ENCODE data around the gene CABYR. TPM values are rescaled to one million over a fixed set of nuclear protein-coding genes. Genes with fewer than 3 reads are reported as not detected.

Gene CABYR
- total and polyA plus RNA-seq, 2 of the 8 experiments (the other 6 are each of a cell fraction or from before 2014, with no cell fraction given), result 14.5 to 18.8 TPM

DNA sequence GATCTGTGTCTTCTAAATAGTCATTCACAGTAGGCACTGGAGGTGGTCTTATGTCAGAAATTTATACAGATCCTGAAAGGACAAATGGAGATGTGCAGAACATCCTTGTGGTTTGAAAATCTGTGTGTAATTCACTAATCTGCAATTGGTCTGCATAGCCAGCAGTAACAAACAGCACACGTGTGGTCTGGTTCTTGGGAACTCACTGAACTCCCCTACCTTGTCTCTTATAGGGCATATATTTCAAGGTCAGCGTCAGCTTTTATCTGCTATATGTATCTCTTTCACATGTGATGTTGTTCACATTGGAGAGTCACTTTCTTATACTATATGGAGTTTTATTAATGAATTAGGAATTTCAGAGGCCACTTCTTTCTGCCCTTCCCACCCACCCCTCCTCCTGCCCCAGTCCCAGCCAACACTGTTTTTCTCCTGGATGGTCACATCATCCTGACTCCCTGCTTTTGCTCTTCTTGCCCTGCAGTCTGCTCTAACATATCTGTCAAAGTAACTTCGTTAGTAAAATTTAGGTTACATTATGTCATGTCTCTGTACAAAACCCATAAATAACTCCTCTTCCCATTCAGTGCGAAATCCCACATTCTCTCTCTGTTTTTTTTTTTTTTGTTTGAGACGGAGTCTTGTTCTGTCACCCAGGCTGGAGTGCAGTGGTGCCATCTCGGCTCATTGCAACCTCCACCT, 35.4 kb upstream of the CABYR start:
- H3K27ac ChIP-seq (ENCODE audit: low read depth, low read length), result no peak overlapping the region
- H3K23me2 ChIP-seq (ENCODE audit: low read depth, low read length), result no peaks in the 10 kb centered on the region
- no peaks in the 10 kb centered on the region; a peak in 1 of 4 replicates for H3K79me2 ChIP-seq (ENCODE audit: control insufficient read depth in 1 of 2, insufficient read depth in 2 of 2, low read length in 2 of 2)
- no peak overlapping the region for H2AK5ac ChIP-seq (ENCODE audit: low read depth, low read length)
- H3K36me3 ChIP-seq (ENCODE audit: control insufficient read depth in 2 of 4, insufficient read depth in 4 of 4, low read length in 3 of 4), result peaks cover 0 to 2% (median 0%) of the 10 kb centered on the region in 4 experiments; a peak in 1 of 8 replicates
- DNase-seq (ENCODE audit: low read depth in 1 of 2, low spot score in 2 of 2) (no peak), FAIRE-seq (no peak)
- no peak overlapping the region for H3K4ac ChIP-seq (replicated peaks; ENCODE audit: insufficient read length, low read depth, low read length)
- no peak overlapping the region for H2AFZ ChIP-seq (ENCODE audit: low read length)
- H3K4me1 ChIP-seq (replicated peaks in 1 of 4; ENCODE audit: control insufficient read depth in 3 of 4, insufficient read depth in 4 of 4, low read length in 3 of 4), result no peaks in the 10 kb centered on the region
- H3K9me3 ChIP-seq (ENCODE audit: insufficient read depth in 2 of 2, low read depth in 1 of 2, low read length in 1 of 2), result 0 out of 4 replicates have a peak, but pooled peaks cover 0 to 3% of the 10 kb centered on the region in 2 experiments
- H3K9ac ChIP-seq (replicated peaks in 1 of 4; ENCODE audit: extremely low read depth in 1 of 4, low read depth in 3 of 4, low read length in 3 of 4), result no peak overlapping the region
- no peak overlapping the region for H4K5ac ChIP-seq (ENCODE audit: insufficient read length, low read depth, low read length)
- no peak overlapping the region for H2BK120ac ChIP-seq (replicated peaks; ENCODE audit: low read depth, low read length)
- 82% methylated on average over 5 of the region's 6 CpGs; no CpG with 5 or more reads in 1 of the 2 experiments for WGBS, 2 experiments (ENCODE audit: extremely low coverage in 1 of 2, insufficient coverage in 1 of 2, insufficient read length in 1 of 2, insufficient replicate concordance in 2 of 2, low coverage in 1 of 2, low lambda C conversion rate in 2 of 2, missing lambda C conversion rate in 1 of 2)
- ChIA-PET POLR2A (ENCODE audit: partially characterized antibody) (interaction anchor here (1.3 kb wide), 1 partner anchor 18 kb away, joined by 3 read pairs; no protein-coding TSS in a partner anchor), CTCF (ENCODE audit: partially characterized antibody) (interaction anchor here (1.4 kb wide), 1 partner anchor 10 kb away, joined by 6 read pairs; no protein-coding TSS in a partner anchor)
- no peak overlapping the region for H4K91ac ChIP-seq (replicated peaks; ENCODE audit: insufficient read length, low read length)
- no peaks in the 10 kb centered on the region; the same call in 1 of the 2 replicates for H3K79me1 ChIP-seq (ENCODE audit: low read depth, low read length)
- H3K56ac ChIP-seq (replicated peaks; ENCODE audit: insufficient read length, low read depth, low read length), result no peak overlapping the region
- no peaks in the 10 kb centered on the region for H3K27me3 ChIP-seq (replicated peaks in 1 of 4; ENCODE audit: control insufficient read depth in 3 of 4, extremely low read depth in 1 of 4, insufficient read depth in 3 of 4, low read length in 3 of 4)
- no peak overlapping the region for H3K4me2 ChIP-seq (ENCODE audit: insufficient read depth in 1 of 2, low read depth in 2 of 2, low read length in 2 of 2)
- H4K20me1 ChIP-seq (replicated peaks in 1 of 2; ENCODE audit: control insufficient read depth in 1 of 2, insufficient read depth in 2 of 2, low read length in 2 of 2), result peaks cover 0 to 2% of the 10 kb centered on the region in 2 experiments
- H2BK12ac ChIP-seq (ENCODE audit: low read depth, low read length), result no peak overlapping the region
- no peak overlapping the region for H3K18ac ChIP-seq (ENCODE audit: extremely low read depth, low read length)
- H2BK15ac ChIP-seq (ENCODE audit: low read length), result no peak overlapping the region
- H2BK5ac ChIP-seq (ENCODE audit: low read depth, low read length), result no peak overlapping the region
- H2BK20ac ChIP-seq (ENCODE audit: low read length), result no peak overlapping the region
- no peak overlapping the region for H4K8ac ChIP-seq (ENCODE audit: extremely low read depth, insufficient read depth, low read length)
- no peak overlapping the region for H3K4me3 ChIP-seq (ENCODE audit: extremely low read depth in 1 of 4, insufficient read depth in 2 of 4, low read depth in 3 of 4, low read length in 4 of 4)
- H3K14ac ChIP-seq (ENCODE audit: insufficient read length), result no peak overlapping the region
- no peak overlapping the region for H3K23ac ChIP-seq (ENCODE audit: insufficient read length)
- TF ChIP-seq RBBP5 (IDR thresholded peaks at IDR 0.05; ENCODE audit: borderline replicate concordance, low read depth, low read length), result no peak

Data from H1 (cell line).